Measurements from ENCODE around the gene GMPPA.

- TF ChIP-seq CTCF (IDR thresholded peaks at IDR 0.05) (no peak), POLR2A (IDR thresholded peaks at IDR 0.05) (no peak)
Observed at GRCh38 chr2:219512524-219513216, 14.0 kb downstream of the GMPPA start.
